Stomach (tissue), 9 donors: Measurements from ENCODE around the gene M1AP. TPM values are rescaled to one million over a fixed set of nuclear protein-coding genes. Genes with fewer than 3 reads are reported as not detected.

Source experiments
- DNase-seq, 2 donors: peaks; one replicate each; pipeline versions ENCODE4 v3.0.0 to v3.0.0-alpha.2; 2013 to 2019
- H3K27ac ChIP-seq, 5 donors: fragments of 200-600 bp in 4 of 5; sonication (generic) in 4 of 5; one replicate each; pipeline ENCODE4 v1.5.1; 2013 to 2019; ENCODE audit warnings: mild to moderate bottlenecking in 1 of 5, moderate library complexity in 1 of 5
- H3K27me3 ChIP-seq, 3 donors: fragments of 200-600 bp; sonication (generic); one replicate each; pipeline ENCODE4 v1.5.1; 2017 to 2019; ENCODE audit warnings: mixed run types in 1 of 3
- H3K36me3 ChIP-seq, 4 donors: fragments of 200-600 bp; sonication (generic); 1 replicate in 3 of 4; 2 replicates in 1 of 4; pipeline ENCODE4 v1.5.1; 2016 to 2019
- H3K4me1 ChIP-seq, 4 donors: fragments of 200-600 bp; sonication (generic); one replicate each; pipeline ENCODE4 v1.5.1; 2016 to 2019
- H3K4me3 ChIP-seq, 4 donors: fragments of 200-600 bp; sonication (generic) in 3 of 4; one replicate each; pipeline ENCODE4 v1.5.1; 2016 to 2019; ENCODE audit warnings: mild to moderate bottlenecking in 1 of 4
- H3K9me3 ChIP-seq, 4 donors: fragments of 200-600 bp; sonication (generic); one replicate each; pipeline ENCODE4 v1.5.1; 2016 to 2019
- CTCF ChIP-seq, 7 experiments: fragments of 450-650 bp in 4 of 7; fragments of 200-600 bp in 3 of 7; sonication (generic) in 3 of 7; IDR thresholded peaks; one replicate each; pipeline ENCODE4 v1.5.1; 2016 to 2019; ENCODE audit warnings: antibody characterized with exemption in 7 of 7, control low read depth in 2 of 7, mild to moderate bottlenecking in 1 of 7
- EP300 ChIP-seq: sonication (generic); formaldehyde crosslinking; IDR thresholded peaks from one replicate; pipeline ENCODE4 v1.6.1; 2017; ENCODE audit warnings: antibody characterized with exemption
- POLR2A ChIP-seq, 4 donors: fragments of 450-650 bp; IDR thresholded peaks; one replicate each; pipeline ENCODE4 v1.6.1; 2016; ENCODE audit warnings: antibody characterized with exemption in 4 of 4, control low read depth in 2 of 4, mild to moderate bottlenecking in 1 of 4, moderate library complexity in 1 of 4
- POLR2AphosphoS5 ChIP-seq, 3 donors: sonication (generic); formaldehyde crosslinking; IDR thresholded peaks; one replicate each; pipeline ENCODE4 v1.6.1; 2016; ENCODE audit warnings: antibody characterized with exemption in 3 of 3
- WGBS, 5 donors: extraction: QIAGEN DNeasy Blood & Tissue Kit in 3 of 5; methylation state at CpG; one replicate each; pipeline versions ENCODE4 v1.1.5 to v1.1.7; 2013 to 2018; 5-methylcytosine and 5-hydroxymethylcytosine counted together
- intact Hi-C: fragments of 100-400 bp; cut with DNase I; formaldehyde crosslinking; loops from one replicate; pipeline ENCODE4 v1.15.1; 2023; ENCODE audit warnings: low total_unique reads
- polyA plus RNA-seq, 3 donors: library from polyadenylated mRNA; stranded (reverse); fragments of 200-250 nt; gene quantifications; one replicate each; pipeline ENCODE4 v1.2.3, GENCODE V29; 2013
- total RNA-seq, 5 donors: library from RNA; depleted of rRNA; stranded (reverse); fragments of >200 nt; gene quantifications; one replicate each; pipeline versions ENCODE4 v1.1.0 to v1.2.3, GENCODE V29; 2014 to 2016
- donor health status: healthy with polysubstance abuse.
- donor health status: Bipolar disorder and iron deficiency.
- donor health status: healthy.

M1AP gene
- total and polyA plus RNA-seq, 8 donors: 0.18 to 27.1 (median 0.31) TPM; not detected in 3

GRCh38 chr2:74646834-74647482 lies 1.2 kb downstream of the M1AP start:
- Histone ChIP-seq H3K4me1 (no peaks in the 10 kb centered on the region), H3K9me3 (no peaks in the 10 kb centered on the region), H3K4me3 (no peak overlapping the region), H3K27me3 (peaks cover 0 to 29% (median 14%) of the 10 kb centered on the region in 3 donors), H3K27ac (no peak overlapping the region), H3K36me3 (no peaks in the 10 kb centered on the region)
- intact Hi-C loops: no loop called here
- no peak for TF ChIP-seq CTCF (IDR thresholded peaks at IDR 0.05)
- no peak for TF ChIP-seq POLR2A (IDR thresholded peaks at IDR 0.05)
- no peak for TF ChIP-seq POLR2AphosphoS5 (IDR thresholded peaks at IDR 0.05)
- TF ChIP-seq EP300: no peak
- no peak for DNase-seq
- 96 to 97% (median 97%) methylated on average over 13 of the region's 13 CpGs for WGBS, 5 donors

- H3K4me1 ChIP-seq: no peaks in the 10 kb centered on the region
- no peak for TF ChIP-seq POLR2AphosphoS5 (IDR thresholded peaks at IDR 0.05)
- WGBS, 5 donors: 45 to 74% (median 69%) methylated on average over 2 of the region's 2 CpGs
- H3K27me3 ChIP-seq: peaks cover 0 to 33% (median 14%) of the 10 kb centered on the region in 3 donors
- H3K27ac ChIP-seq: no peak overlapping the region
- no peaks in the 10 kb centered on the region for H3K9me3 ChIP-seq
- H3K4me3 ChIP-seq: no peak overlapping the region
- no peak for DNase-seq
- intact Hi-C loops: no loop called here
- H3K36me3 ChIP-seq: no peaks in the 10 kb centered on the region
Observed at GRCh38 chr2:74646201-74646600, 1.9 kb downstream of the M1AP start.

GRCh38 chr2:74645344-74645743 lies 2.8 kb downstream of the M1AP start:
- Histone ChIP-seq H3K9me3 (no peaks in the 10 kb centered on the region), H3K4me3 (no peak overlapping the region), H3K4me1 (no peaks in the 10 kb centered on the region), H3K27ac (no peak overlapping the region), H3K27me3 (peaks cover 0 to 33% (median 14%) of the 10 kb centered on the region in 3 donors), H3K36me3 (no peaks in the 10 kb centered on the region)
- TF ChIP-seq EP300: no peak
- no peak for TF ChIP-seq CTCF (IDR thresholded peaks at IDR 0.05)
- TF ChIP-seq POLR2A (IDR thresholded peaks at IDR 0.05): no peak
- DNase-seq: no peak
- WGBS, 5 donors: 66 to 78% (median 73%) methylated on average over 4 of the region's 4 CpGs
- intact Hi-C loops: no loop called here

- WGBS, 5 donors: 69 to 86% (median 78%) methylated on average over 2 of the region's 2 CpGs
- TF ChIP-seq POLR2AphosphoS5 (IDR thresholded peaks at IDR 0.05): no peak
Observed at GRCh38 chr2:74639550-74639949, 8.6 kb downstream of the M1AP start.

GRCh38 chr2:74632939-74633312 lies 15.2 kb downstream of the M1AP start:
- no peaks in the 10 kb centered on the region for H3K36me3 ChIP-seq
- intact Hi-C loops: no loop called here
- TF ChIP-seq POLR2A (IDR thresholded peaks at IDR 0.05) (no peak), EP300 (no peak), POLR2AphosphoS5 (IDR thresholded peaks at IDR 0.05) (no peak), CTCF (IDR thresholded peaks at IDR 0.05) (no peak)
- no peak overlapping the region for H3K27ac ChIP-seq
- H3K27me3 ChIP-seq: no peaks in the 10 kb centered on the region
- no peak for DNase-seq
- no peaks in the 10 kb centered on the region for H3K9me3 ChIP-seq
- H3K4me1 ChIP-seq: peaks cover 0 to 7% (median 0%) of the 10 kb centered on the region in 4 donors
- no peak overlapping the region for H3K4me3 ChIP-seq

More at GRCh38 chr2:74639550-74639949, 8.6 kb downstream of the M1AP start:
- Histone ChIP-seq H3K4me1 (no peaks in the 10 kb centered on the region), H3K27me3 (peaks cover 0 to 7% (median 0%) of the 10 kb centered on the region in 3 donors), H3K9me3 (no peaks in the 10 kb centered on the region), H3K4me3 (no peak overlapping the region), H3K36me3 (no peaks in the 10 kb centered on the region), H3K27ac (no peak overlapping the region)
- no peak for DNase-seq
- intact Hi-C loops: no loop called here
